GM21528 (cell line): ENCODE results near the gene GPX4.

Experiments used
- ATAC-seq: cut with Tn5 transposase; IDR thresholded peaks from one replicate; pipeline ENCODE4 v1.9.1; 2021; ENCODE audit warnings: mild to moderate bottlenecking, moderate library complexity; ENCODE audit not compliant: unreplicated experiment, low FRiP score

GPX4 gene

GRCh38 chr19:1084024-1084868 lies 19.5 kb upstream of the GPX4 start:
- ATAC-seq, result no peak

DNA sequence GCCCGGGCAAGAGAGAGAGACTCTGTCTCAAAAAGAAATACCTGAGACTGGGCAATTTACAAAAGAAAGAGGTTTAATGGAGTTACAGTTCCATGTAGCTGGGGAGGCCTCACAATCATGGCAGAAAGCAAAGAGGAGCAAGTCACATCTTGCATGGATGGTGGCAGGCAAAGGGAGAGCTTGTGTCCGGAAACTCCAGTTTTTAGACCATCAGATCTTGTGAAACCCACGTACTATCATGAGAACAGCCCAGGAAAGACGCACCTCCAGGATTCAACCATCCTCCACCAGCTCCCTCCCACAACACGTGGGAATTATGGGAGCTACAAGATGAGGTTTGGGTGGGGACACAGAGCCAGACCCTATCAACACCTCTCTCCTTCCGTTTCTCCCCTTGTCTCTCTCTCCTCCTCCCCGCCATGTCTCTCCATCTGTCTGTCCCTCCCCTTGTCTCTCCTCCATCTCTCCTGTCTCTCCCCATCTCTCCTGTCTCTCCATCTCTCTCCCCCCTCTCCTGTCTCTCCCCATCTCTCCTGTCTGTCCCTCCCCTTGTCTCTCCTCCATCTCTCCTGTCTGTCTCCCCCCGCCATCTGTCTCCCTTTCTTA lies 18.6 kb upstream of the GPX4 start:
- ATAC-seq, result no peak

GRCh38 chr19:1085676-1086442 lies 17.9 kb upstream of the GPX4 start:
- ATAC-seq, result no peak

DNA sequence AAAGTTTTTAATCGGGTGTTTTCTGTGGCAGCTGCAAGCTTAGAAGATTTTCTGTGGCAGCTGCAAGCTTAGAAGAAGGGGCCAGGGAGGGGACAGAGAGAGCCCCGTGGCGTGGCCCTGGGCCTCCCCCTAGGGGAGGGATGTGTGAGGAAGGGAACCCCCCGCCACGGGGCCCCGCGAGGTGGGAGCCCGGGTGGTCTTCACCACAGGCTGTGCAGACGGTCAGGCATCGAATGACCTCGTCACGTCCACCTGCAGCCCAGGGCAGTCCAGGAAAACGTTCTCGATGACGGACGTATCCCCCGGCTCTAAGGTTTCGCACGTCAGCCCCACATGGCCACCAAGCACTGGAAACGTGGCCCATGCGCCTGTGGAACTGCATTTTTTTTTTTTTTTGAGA lies 17.2 kb upstream of the GPX4 start:
- no peak for ATAC-seq

DNA sequence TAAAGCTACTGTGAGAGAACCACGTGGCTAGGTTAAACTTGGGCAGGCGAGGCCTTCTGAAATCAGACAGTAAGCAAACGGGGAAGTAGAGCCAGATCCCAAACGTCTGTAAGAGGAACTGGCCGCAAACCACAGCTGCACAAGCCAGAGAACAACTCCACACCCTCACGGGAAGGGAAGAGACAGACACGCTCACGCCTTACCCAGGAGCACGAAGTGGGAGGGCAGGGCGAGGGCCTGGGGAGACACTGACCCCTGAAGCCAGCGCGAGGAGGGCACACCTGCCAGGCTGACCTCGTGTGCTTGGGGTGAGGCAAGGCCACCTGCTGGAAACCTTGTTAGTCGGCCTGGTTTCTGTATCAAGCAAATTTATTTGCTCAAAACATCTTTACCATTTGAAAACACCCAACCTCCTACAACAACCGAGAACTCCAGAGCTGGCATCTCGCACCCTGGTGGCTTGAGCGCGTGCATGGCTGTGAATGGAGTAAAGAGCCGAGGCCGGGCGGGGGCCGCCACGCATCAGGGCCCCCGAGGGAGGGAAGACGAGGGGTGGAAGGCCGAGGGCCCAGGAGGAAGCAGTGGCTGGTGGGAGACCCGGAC lies 15.9 kb upstream of the GPX4 start:
- no peak for ATAC-seq

GRCh38 chr19:1088416-1089010 lies 15.3 kb upstream of the GPX4 start:
- no peak for ATAC-seq

- ATAC-seq, result no peak
These were observed 14.5 kb upstream of the GPX4 start for GRCh38 chr19:1089126-1089771.

- ATAC-seq, result no peak
These were observed 13.9 kb upstream of the GPX4 start for GRCh38 chr19:1089891-1090290.

DNA sequence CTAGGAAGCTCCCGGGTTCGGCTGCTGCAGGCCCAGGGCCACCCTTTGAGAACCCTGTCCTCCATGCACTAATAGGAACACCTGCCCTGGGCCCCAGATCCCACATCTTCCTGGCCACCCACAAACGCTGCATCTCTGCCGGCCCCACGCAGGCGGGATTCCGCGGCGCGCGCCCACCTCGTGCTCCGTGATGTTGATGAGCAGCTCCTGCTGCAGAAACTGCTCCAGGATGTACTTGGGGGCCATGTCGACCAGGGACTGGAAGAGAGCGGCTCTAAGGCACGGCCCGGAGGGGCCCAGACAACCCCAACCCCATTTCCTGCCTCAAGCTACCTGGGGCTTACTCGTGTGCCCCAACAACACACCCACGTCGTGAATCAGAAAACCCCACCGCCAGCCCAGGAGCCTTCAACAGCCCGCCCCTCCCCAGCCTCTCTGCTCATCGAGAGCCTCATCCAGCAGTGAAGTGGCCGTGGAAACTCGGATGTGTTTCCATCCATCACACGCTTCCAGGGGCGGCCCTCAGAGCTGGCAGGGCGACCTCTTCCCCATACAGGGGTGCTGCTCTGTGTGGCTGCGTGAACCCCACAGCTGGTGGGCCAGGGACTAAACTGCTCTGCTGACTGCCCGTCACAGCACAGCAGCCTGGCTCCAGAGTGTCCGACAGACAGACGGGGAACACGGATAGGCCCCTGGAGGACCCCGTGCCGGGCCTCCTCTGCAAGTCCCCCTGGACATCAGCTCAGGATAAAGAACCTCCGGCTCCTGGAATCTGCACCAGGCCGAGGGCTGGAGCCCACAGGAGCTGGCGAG lies 12.9 kb upstream of the GPX4 start:
- ATAC-seq, result no peak

DNA sequence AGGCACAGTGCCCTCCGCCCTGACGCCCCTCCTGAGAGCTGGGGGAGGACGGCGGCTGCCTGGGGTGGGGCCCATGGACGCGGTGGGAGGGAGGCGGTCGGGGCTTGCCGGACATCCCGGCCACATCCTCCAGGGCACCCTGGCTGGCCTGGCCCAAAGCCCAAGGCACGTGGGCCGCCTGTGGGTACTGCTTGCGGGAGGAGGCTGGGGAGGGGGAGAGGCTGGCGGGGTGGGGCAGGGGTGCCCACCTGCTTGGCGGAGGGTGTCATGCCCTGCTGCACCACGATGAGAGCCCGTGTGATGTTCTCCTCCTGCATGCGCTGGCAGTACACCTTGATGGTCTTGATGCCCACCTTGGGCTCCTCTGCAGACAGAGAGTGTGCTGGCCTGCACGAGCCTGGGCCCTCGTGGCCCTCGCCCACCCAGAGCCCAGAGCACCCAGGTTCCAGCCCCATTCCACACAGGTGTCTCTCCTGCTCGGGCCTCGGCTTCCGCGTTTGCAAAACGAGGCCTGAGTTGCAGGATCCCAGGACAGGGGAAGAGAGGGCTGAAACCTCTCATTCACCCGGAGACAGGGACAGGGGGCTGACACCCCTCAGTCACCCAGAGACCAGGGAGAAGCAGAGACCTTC lies 12.1 kb upstream of the GPX4 start:
- no peak for ATAC-seq

GRCh38 chr19:1093330-1093729 lies 10.5 kb upstream of the GPX4 start:
- ATAC-seq, result no peak

DNA sequence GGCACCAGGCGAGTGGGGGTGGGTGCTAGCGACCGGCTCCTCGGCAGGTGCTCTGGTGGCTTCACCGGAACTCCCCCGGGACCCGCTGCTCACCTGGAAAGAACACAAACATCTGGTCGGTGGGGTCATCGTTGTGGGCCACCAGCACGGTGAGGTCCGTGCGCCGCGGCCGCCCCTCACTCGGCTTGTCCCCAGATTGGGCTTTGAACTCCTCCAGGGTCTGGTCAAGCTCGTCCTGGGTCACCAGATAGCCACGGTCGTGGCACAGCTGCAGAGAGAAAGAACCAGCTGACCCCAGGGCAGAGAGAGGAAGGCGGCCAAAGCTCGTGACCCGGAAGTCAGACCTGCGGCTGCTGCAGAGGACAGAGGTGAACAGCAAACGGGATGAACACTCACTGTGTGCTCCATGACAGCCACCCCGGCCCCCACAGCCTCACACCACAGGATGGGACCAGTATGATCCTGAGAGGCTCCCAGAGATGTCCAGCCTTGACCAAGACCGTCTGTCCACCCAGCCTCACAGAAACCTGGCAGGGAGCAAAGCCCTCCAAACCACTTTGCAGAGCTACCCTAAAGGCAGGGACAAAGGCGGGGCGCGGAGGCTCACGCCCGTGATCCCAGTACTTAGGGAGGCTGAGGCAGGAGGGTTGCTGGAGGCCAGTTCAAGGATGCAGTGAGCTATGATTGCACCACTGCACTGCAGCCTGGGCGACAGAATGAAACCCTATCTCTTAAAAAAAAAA lies 9.8 kb upstream of the GPX4 start:
- ATAC-seq, result no peak

GRCh38 chr19:1094655-1094977 lies 9.2 kb upstream of the GPX4 start:
- ATAC-seq, result no peak

- peak; percentile 84 for ATAC-seq
These were observed 8.7 kb upstream of the GPX4 start, which contains the start of gene POLR2E for GRCh38 chr19:1094978-1095701. POLR2E (minus strand) TSS chr19:1095375; CDS start chr19:1095315, 60 bp downstream.

DNA sequence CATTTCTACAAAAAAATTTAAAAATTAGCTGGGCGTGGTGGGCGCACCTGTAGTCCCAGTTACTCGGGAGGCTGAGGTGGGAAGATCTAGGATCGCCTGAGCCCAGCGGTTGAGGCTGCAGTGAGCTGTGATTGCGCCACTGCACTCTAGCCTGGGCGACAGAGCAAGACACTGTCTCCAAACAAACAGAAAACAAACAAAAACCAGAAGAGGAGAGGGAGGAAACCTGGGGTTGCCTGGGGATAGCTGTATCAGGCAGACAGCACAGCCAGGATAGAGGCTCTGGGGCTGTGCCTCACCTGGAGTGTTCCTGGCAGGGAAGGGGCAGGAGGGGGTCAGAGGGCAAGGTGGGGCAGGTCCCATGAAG lies 6.0 kb upstream of the GPX4 start:
- ATAC-seq, result no peak

DNA sequence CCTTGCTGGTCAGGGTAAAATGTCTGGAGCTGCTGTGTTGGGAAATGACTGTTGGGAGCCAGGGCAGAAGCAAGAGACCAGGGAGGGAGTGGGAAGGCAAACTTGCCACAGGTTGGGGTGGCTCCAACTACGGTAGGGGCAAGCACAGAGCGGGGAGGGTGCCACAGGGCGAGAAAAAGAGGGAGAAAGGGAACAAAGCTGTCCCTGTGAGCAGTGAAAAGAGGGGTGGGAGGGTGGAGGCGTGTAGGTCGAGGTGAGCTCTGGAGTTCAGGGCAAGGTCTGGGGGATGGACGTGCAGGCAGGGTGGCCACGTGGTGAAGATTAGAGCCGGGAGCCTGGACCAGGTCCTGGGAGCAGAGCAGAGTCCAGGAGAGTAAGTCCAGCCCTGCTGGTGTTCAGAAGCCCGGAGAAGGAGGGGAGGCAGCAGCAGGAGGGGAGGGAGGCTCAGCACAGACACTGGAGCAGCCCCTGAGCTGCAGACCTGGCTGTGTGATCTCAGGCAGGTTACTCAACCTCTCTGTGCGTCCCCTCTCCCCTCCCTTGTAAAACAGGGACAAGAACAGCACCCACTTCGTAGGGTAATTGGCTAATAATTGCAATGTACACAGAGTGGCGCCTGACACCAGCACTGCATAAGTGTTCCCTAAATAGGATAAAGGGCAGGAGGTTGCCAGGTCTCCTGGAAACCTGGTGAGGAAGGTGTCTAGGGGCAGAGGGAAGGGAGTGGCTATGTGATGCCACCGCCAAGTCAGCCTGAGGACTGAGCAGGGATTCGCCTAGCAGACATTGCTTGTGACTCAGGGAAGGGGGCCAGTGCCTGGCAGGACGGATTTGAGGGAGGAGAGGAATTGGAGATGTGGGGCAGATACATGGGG lies 5.4 kb upstream of the GPX4 start:
- ATAC-seq, result no peak

GRCh38 chr19:1101337-1101698 lies 2.5 kb upstream of the GPX4 start:
- no peak for ATAC-seq
